SU-DHL-6 (cell line): ENCODE data around the gene DYNC2H1.

Experiments used
- H2AFZ ChIP-seq: fragments of 200-600 bp; sonication (generic); 2 replicates; pipeline ENCODE4 v1.6.1; 2014; ENCODE audit warnings: low read depth, mild to moderate bottlenecking, moderate library complexity, mixed read lengths, antibody characterized with exemption, low read length; ENCODE audit not compliant: severe bottlenecking
- H3F3A ChIP-seq: fragments of 200-600 bp; shearing (Covaris generic); 2 replicates; pipeline ENCODE4 v1.6.0; 2016; ENCODE audit warnings: antibody characterized with exemption, mild to moderate bottlenecking; ENCODE audit not compliant: insufficient read depth
- H3K27ac ChIP-seq: fragments of 200-600 bp; sonication (generic); 2 replicates; pipeline ENCODE4 v1.5.1; 2016; ENCODE audit warnings: low read depth, mild to moderate bottlenecking, low read length, moderate library complexity, mixed read lengths
- H3K27me3 ChIP-seq: fragments of 200-600 bp; sonication (generic), shearing (Covaris generic); 2 replicates; pipeline ENCODE4 v1.6.0; 2014; ENCODE audit warnings: mild to moderate bottlenecking, low read length
- H3K36me3 ChIP-seq: fragments of 200-600 bp; sonication (generic); 2 replicates; pipeline ENCODE4 v1.6.1; 2014; ENCODE audit warnings: mild to moderate bottlenecking, low read length, mixed read lengths
- H3K4me2 ChIP-seq: fragments of 300-600, 200-600 bp; shearing (Covaris generic), sonication (generic); 2 replicates; pipeline ENCODE4 v1.6.0; 2014; ENCODE audit warnings: low read length, low read depth, mild to moderate bottlenecking; ENCODE audit not compliant: poor library complexity, severe bottlenecking
- H3K4me3 ChIP-seq: fragments of 200-600 bp; sonication (generic); 2 replicates; pipeline ENCODE4 v1.5.1; 2014; ENCODE audit warnings: antibody characterized with exemption, low read length, mild to moderate bottlenecking, mixed read lengths; ENCODE audit not compliant: insufficient read depth, poor library complexity, severe bottlenecking
- H3K79me2 ChIP-seq: fragments of 200-600 bp; sonication (generic); 2 replicates; pipeline ENCODE4 v1.6.1; 2014; ENCODE audit warnings: mild to moderate bottlenecking, low read length, moderate library complexity; ENCODE audit not compliant: insufficient read depth
- H3K9ac ChIP-seq: fragments of 200-600 bp; sonication (generic); 2 replicates; pipeline ENCODE4 v1.7.0; 2014; ENCODE audit warnings: mild to moderate bottlenecking, low read length
- H3K9me2 ChIP-seq: fragments of 200-600 bp; sonication (generic); replicated peaks from 2 replicates; pipeline ENCODE4 v1.6.1; 2014; ENCODE audit warnings: low read length; ENCODE audit not compliant: insufficient read depth
- H3K9me3 ChIP-seq: fragments of 200-600 bp; sonication (generic); 2 replicates; pipeline ENCODE4 v1.6.1; 2014; ENCODE audit warnings: low read length, mixed read lengths; ENCODE audit not compliant: insufficient read depth
- H4K20me1 ChIP-seq: fragments of 200-600 bp; sonication (generic); 2 replicates; pipeline ENCODE4 v1.6.1; 2014; ENCODE audit warnings: low read depth, mild to moderate bottlenecking, antibody characterized with exemption, low read length, moderate library complexity, mixed read lengths
- EZH2phosphoT487 ChIP-seq: fragments of 200-600 bp; sonication (generic), shearing (Covaris generic); conservative IDR thresholded peaks from 2 replicates; pipeline ENCODE4 v1.6.1; 2018; ENCODE audit warnings: mild to moderate bottlenecking, antibody characterized with exemption, low read length, moderate library complexity, mixed read lengths
- TF ChIP-seq, protein P1 (sequence below): fragments of 200-600 bp; sonication (generic); IDR thresholded peaks from one replicate; pipeline ENCODE4 v1.5.1; 2017; ENCODE audit warnings: antibody characterized with exemption, mild to moderate bottlenecking, low read length, moderate library complexity; ENCODE audit not compliant: insufficient read depth, poor library complexity, severe bottlenecking

DYNC2H1 gene

DNA sequence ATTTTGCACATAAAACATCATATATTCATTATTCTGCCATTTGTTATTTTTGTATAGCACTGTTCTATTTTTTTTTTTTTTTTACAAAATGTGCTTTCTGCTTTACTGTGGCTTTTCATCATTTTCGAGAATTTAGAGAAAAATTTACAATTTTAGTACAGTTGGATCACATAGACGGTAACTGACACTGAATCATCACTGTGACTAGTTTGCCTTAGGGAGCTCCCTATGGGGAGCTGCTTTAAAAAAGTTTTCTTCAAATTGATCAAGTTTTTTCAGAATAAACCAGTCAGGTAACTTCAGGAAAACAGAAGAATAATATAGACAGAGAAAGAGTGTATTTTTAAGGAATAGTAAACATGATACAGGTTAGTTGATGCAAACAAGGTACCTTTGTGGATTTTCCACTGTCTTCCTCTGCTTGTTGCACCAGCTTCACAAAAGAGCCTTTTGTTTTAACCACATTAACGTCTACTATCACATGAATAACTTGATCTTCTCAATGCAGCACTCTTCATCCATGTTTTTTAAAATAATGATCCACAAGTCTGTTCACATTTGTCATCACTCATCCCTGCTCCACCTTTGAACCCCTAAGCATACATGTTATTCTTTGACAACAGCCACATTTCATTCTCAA, 327.0 kb downstream of the DYNC2H1 start:
- H3K4me3 ChIP-seq, result no peak overlapping the region
- H3K27ac ChIP-seq, result no peak overlapping the region
- H3K9me2 ChIP-seq, result no peaks in the 10 kb centered on the region
- no peaks in the 10 kb centered on the region for H4K20me1 ChIP-seq
- H3K4me2 ChIP-seq, result no peak overlapping the region
- TF ChIP-seq, protein P1, sequence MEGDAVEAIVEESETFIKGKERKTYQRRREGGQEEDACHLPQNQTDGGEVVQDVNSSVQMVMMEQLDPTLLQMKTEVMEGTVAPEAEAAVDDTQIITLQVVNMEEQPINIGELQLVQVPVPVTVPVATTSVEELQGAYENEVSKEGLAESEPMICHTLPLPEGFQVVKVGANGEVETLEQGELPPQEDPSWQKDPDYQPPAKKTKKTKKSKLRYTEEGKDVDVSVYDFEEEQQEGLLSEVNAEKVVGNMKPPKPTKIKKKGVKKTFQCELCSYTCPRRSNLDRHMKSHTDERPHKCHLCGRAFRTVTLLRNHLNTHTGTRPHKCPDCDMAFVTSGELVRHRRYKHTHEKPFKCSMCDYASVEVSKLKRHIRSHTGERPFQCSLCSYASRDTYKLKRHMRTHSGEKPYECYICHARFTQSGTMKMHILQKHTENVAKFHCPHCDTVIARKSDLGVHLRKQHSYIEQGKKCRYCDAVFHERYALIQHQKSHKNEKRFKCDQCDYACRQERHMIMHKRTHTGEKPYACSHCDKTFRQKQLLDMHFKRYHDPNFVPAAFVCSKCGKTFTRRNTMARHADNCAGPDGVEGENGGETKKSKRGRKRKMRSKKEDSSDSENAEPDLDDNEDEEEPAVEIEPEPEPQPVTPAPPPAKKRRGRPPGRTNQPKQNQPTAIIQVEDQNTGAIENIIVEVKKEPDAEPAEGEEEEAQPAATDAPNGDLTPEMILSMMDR, result no peak
- TF ChIP-seq EZH2phosphoT487, result no peak
- H3K9ac ChIP-seq, result no peak overlapping the region
- no peaks in the 10 kb centered on the region for H3K27me3 ChIP-seq
- no peaks in the 10 kb centered on the region for H3F3A ChIP-seq
- H2AFZ ChIP-seq, result no peak overlapping the region
- no peaks in the 10 kb centered on the region for H3K36me3 ChIP-seq
- no peaks in the 10 kb centered on the region for H3K9me3 ChIP-seq
- H3K79me2 ChIP-seq, result no peaks in the 10 kb centered on the region

GRCh38 chr11:103441021-103441420, 331.8 kb downstream of the DYNC2H1 start:
- H3K4me3 ChIP-seq, result no peak overlapping the region
- no peaks in the 10 kb centered on the region for H3K27me3 ChIP-seq
- H3K27ac ChIP-seq, result no peak overlapping the region
- H2AFZ ChIP-seq, result no peak overlapping the region
- H3K9ac ChIP-seq, result no peak overlapping the region
- H4K20me1 ChIP-seq, result no peaks in the 10 kb centered on the region
- no peaks in the 10 kb centered on the region for H3K9me2 ChIP-seq
- TF ChIP-seq EZH2phosphoT487, result no peak
- TF ChIP-seq, protein P1, result no peak
- H3K36me3 ChIP-seq, result no peaks in the 10 kb centered on the region
- no peak overlapping the region for H3K4me2 ChIP-seq
- no peaks in the 10 kb centered on the region for H3K79me2 ChIP-seq
- H3F3A ChIP-seq, result no peaks in the 10 kb centered on the region
- H3K9me3 ChIP-seq, result no peaks in the 10 kb centered on the region

DNA sequence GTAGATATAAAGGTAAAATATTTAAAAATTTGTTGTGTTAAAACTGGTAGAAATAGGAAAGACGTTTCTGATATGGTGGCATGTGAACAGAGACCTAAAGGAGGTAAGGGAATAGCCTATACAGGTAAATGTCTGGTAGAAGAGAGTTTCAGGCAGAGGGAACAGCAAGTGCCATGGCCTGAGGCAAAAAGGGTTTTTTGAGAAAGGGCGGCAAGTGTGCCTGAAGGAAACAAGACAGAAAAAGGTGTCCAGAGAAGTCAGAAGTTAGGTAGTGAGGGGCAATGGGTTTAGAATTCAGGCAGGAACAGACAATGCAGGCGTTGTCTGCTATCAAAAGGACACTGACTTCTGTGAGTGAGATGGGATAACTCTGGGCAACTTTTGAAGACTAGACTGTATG, 339.7 kb downstream of the DYNC2H1 start:
- H3K9ac ChIP-seq, result no peak overlapping the region
- no peak overlapping the region for H3K27ac ChIP-seq
- H3K27me3 ChIP-seq, result no peaks in the 10 kb centered on the region
- no peaks in the 10 kb centered on the region for H3K36me3 ChIP-seq
- H2AFZ ChIP-seq, result no peak overlapping the region
- H3K9me3 ChIP-seq, result no peaks in the 10 kb centered on the region
- H3F3A ChIP-seq, result no peaks in the 10 kb centered on the region
- H3K79me2 ChIP-seq, result no peaks in the 10 kb centered on the region
- H3K4me3 ChIP-seq, result no peak overlapping the region
- H3K9me2 ChIP-seq, result no peaks in the 10 kb centered on the region
- TF ChIP-seq, protein P1, result no peak
- TF ChIP-seq EZH2phosphoT487, result no peak
- no peaks in the 10 kb centered on the region for H4K20me1 ChIP-seq
- H3K4me2 ChIP-seq, result no peak overlapping the region

DNA sequence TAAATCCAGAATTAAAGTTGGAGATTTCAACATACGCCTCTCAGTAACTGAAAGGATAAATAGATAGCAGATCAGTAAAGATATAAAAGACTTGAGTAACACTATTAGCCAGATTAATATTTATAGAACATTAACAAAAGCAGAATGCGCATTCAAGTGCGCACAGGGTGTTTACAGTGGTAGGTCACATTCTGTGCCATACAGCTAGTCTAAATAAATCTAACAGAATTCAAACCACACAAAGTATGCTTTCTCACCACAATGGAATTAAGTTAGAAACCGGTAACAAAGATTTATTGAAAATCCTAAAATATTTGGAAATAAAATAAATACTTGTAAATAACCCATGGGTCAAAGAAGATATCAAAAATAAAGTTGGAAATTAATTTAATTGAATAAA, 341.0 kb downstream of the DYNC2H1 start:
- Histone ChIP-seq H3K9me3 (no peaks in the 10 kb centered on the region), H3K36me3 (no peaks in the 10 kb centered on the region), H3K27ac (no peak overlapping the region), H3K4me2 (no peak overlapping the region), H4K20me1 (no peaks in the 10 kb centered on the region), H3K79me2 (no peaks in the 10 kb centered on the region), H2AFZ (no peak overlapping the region), H3K27me3 (no peaks in the 10 kb centered on the region), H3K4me3 (no peak overlapping the region), H3K9me2 (no peaks in the 10 kb centered on the region), H3K9ac (no peak overlapping the region), H3F3A (no peaks in the 10 kb centered on the region)
- TF ChIP-seq EZH2phosphoT487, result no peak
- TF ChIP-seq, protein P1, result no peak
